ENCODE results near the gene ARHGAP33. TPM values are rescaled to one million over a fixed set of nuclear protein-coding genes. Genes with fewer than 3 reads are reported as not detected.

ARHGAP33 gene
- total RNA-seq, 1 experiment from 2014 or later, result 3.7 TPM

- H3K9ac ChIP-seq (ENCODE audit: low read length), result no peak overlapping the region
- H3K27ac ChIP-seq (ENCODE audit: low read length), result no peak overlapping the region
- no peaks in the 10 kb centered on the region for H3K9me3 ChIP-seq (ENCODE audit: low read length)
- POLR2A ChIA-PET (ENCODE audit: unreplicated experiment), result no interaction called here
- BruUV-seq (replicated peaks), result no TSS peak
- H3K4me1 ChIP-seq (ENCODE audit: insufficient read depth, low read length), result no peaks in the 10 kb centered on the region
- H4K20me1 ChIP-seq (ENCODE audit: low read length), result no peaks in the 10 kb centered on the region
- no peak for DNase-seq
- H2AFZ ChIP-seq (ENCODE audit: low read length), result no peak overlapping the region
- H3K79me2 ChIP-seq (ENCODE audit: low read length), result no peaks in the 10 kb centered on the region
- H3K27me3 ChIP-seq (ENCODE audit: low read length), result no peaks in the 10 kb centered on the region
- H3K36me3 ChIP-seq (ENCODE audit: low read depth, low read length), result no peaks in the 10 kb centered on the region
- TF ChIP-seq EZH2phosphoT487 (IDR thresholded peaks at IDR 0.05; ENCODE audit: borderline replicate concordance, low read length), result no peak
- TF ChIP-seq EZH2 (IDR thresholded peaks at IDR 0.05; ENCODE audit: low read length, unreplicated experiment), result no peak
- TF ChIP-seq, protein P1, sequence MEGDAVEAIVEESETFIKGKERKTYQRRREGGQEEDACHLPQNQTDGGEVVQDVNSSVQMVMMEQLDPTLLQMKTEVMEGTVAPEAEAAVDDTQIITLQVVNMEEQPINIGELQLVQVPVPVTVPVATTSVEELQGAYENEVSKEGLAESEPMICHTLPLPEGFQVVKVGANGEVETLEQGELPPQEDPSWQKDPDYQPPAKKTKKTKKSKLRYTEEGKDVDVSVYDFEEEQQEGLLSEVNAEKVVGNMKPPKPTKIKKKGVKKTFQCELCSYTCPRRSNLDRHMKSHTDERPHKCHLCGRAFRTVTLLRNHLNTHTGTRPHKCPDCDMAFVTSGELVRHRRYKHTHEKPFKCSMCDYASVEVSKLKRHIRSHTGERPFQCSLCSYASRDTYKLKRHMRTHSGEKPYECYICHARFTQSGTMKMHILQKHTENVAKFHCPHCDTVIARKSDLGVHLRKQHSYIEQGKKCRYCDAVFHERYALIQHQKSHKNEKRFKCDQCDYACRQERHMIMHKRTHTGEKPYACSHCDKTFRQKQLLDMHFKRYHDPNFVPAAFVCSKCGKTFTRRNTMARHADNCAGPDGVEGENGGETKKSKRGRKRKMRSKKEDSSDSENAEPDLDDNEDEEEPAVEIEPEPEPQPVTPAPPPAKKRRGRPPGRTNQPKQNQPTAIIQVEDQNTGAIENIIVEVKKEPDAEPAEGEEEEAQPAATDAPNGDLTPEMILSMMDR (conservative IDR thresholded peaks at IDR 0.05; ENCODE audit: low read depth, low read length), result no peak
- CTCF ChIA-PET, result no interaction called here
- H3K4me2 ChIP-seq (ENCODE audit: low read length), result no peak overlapping the region
- no peaks in the 10 kb centered on the region for H3K9me2 ChIP-seq (replicated peaks; ENCODE audit: low read length)
- no peaks in the 10 kb centered on the region for H3F3A ChIP-seq (ENCODE audit: low read length, unreplicated experiment)
- intact Hi-C loops (cut with micrococcal nuclease), result no loop called here
- no peak overlapping the region for H3K4me3 ChIP-seq (ENCODE audit: low read length)
- ATAC-seq, result no peak
Measured at GRCh38 chr19:35797663-35798062, 22.3 kb downstream of the ARHGAP33 start.

GRCh38 chr19:35801828-35802227 lies 26.5 kb downstream of the ARHGAP33 start:
- no peak overlapping the region for H3K4me3 ChIP-seq (ENCODE audit: low read length)
- POLR2A ChIA-PET (ENCODE audit: unreplicated experiment), result no interaction called here
- H4K20me1 ChIP-seq (ENCODE audit: low read length), result no peaks in the 10 kb centered on the region
- no peaks in the 10 kb centered on the region for H3F3A ChIP-seq (ENCODE audit: low read length, unreplicated experiment)
- ATAC-seq (no peak), DNase-seq (no peak)
- no TSS peak for BruUV-seq (replicated peaks)
- no peak overlapping the region for H3K4me2 ChIP-seq (ENCODE audit: low read length)
- CTCF ChIA-PET, result no interaction called here
- H3K36me3 ChIP-seq (ENCODE audit: low read depth, low read length), result no peaks in the 10 kb centered on the region
- H3K9ac ChIP-seq (ENCODE audit: low read length), result no peak overlapping the region
- no peaks in the 10 kb centered on the region for H3K4me1 ChIP-seq (ENCODE audit: insufficient read depth, low read length)
- TF ChIP-seq EZH2 (IDR thresholded peaks at IDR 0.05; ENCODE audit: low read length, unreplicated experiment) (no peak), EZH2phosphoT487 (IDR thresholded peaks at IDR 0.05; ENCODE audit: borderline replicate concordance, low read length) (no peak)
- TF ChIP-seq, protein P1 (conservative IDR thresholded peaks at IDR 0.05; ENCODE audit: low read depth, low read length), result no peak
- H3K9me3 ChIP-seq (ENCODE audit: low read length), result no peaks in the 10 kb centered on the region
- H3K27me3 ChIP-seq (ENCODE audit: low read length), result no peaks in the 10 kb centered on the region
- H2AFZ ChIP-seq (ENCODE audit: low read length), result no peak overlapping the region
- intact Hi-C loops (cut with micrococcal nuclease), result no loop called here
- no peak overlapping the region for H3K27ac ChIP-seq (ENCODE audit: low read length)
- H3K79me2 ChIP-seq (ENCODE audit: low read length), result no peaks in the 10 kb centered on the region
- no peaks in the 10 kb centered on the region for H3K9me2 ChIP-seq (replicated peaks; ENCODE audit: low read length)

- H3K79me2 ChIP-seq (ENCODE audit: low read length), result no peaks in the 10 kb centered on the region
- no peak for ATAC-seq
- no peak overlapping the region for H3K27ac ChIP-seq (ENCODE audit: low read length)
- ChIA-PET POLR2A (ENCODE audit: unreplicated experiment) (no interaction called here), CTCF (no interaction called here)
- no peak overlapping the region for H3K4me2 ChIP-seq (ENCODE audit: low read length)
- intact Hi-C loops (cut with micrococcal nuclease), result no loop called here
- no peak for DNase-seq
- H2AFZ ChIP-seq (ENCODE audit: low read length), result no peak overlapping the region
- no peaks in the 10 kb centered on the region for H3F3A ChIP-seq (ENCODE audit: low read length, unreplicated experiment)
- no peaks in the 10 kb centered on the region for H3K4me1 ChIP-seq (ENCODE audit: insufficient read depth, low read length)
- BruUV-seq (replicated peaks), result no TSS peak
- H3K36me3 ChIP-seq (ENCODE audit: low read depth, low read length), result no peaks in the 10 kb centered on the region
- no peak overlapping the region for H3K4me3 ChIP-seq (ENCODE audit: low read length)
- no peaks in the 10 kb centered on the region for H3K27me3 ChIP-seq (ENCODE audit: low read length)
- TF ChIP-seq EZH2phosphoT487 (IDR thresholded peaks at IDR 0.05; ENCODE audit: borderline replicate concordance, low read length) (no peak), EZH2 (IDR thresholded peaks at IDR 0.05; ENCODE audit: low read length, unreplicated experiment) (no peak)
- TF ChIP-seq, protein P1 (conservative IDR thresholded peaks at IDR 0.05; ENCODE audit: low read depth, low read length), result no peak
- no peak overlapping the region for H3K9ac ChIP-seq (ENCODE audit: low read length)
- H3K9me3 ChIP-seq (ENCODE audit: low read length), result no peaks in the 10 kb centered on the region
- H3K9me2 ChIP-seq (replicated peaks; ENCODE audit: low read length), result no peaks in the 10 kb centered on the region
- no peaks in the 10 kb centered on the region for H4K20me1 ChIP-seq (ENCODE audit: low read length)
Measured at GRCh38 chr19:35805526-35806102, 30.2 kb downstream of the ARHGAP33 start.
